Measurements from ENCODE around the gene SHISA7.

GRCh38 chr19:55440411-55441105 is 2.5 kb downstream of the SHISA7 start:
- TF ChIP-seq CTCF (conservative IDR thresholded peaks at IDR 0.05; ENCODE audit: low read length) = no peak
- TF ChIP-seq EZH2phosphoT487 (IDR thresholded peaks at IDR 0.05; ENCODE audit: borderline replicate concordance) = no peak
